Medulla oblongata (tissue), 1 donor: ENCODE data around the gene FTO.

Experiments
- DNase-seq: peaks from one replicate; pipeline ENCODE4 v3.0.0-alpha.2; 2015; ENCODE audit errors: extremely low spot score

Gene FTO

DNA sequence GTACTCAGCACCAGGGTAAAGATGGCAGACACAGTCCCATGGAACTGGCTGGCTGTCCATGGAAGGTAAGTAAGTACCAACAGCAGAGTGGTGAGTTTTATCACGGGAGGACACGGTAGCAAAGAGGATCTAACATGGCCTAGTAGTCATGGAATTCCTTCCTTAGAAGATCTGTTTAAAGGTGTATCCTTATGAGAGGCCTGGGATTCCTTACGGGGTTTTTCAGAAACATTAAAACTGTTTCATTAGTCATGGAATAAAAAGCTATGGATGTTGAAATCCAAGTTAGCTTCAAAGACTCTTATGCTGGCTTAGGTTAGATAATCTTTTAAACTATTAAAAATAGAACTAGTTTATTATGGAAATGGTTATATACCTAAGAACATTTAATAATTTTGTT is 7.4 kb downstream of the FTO start:
- no peak for DNase-seq

DNA sequence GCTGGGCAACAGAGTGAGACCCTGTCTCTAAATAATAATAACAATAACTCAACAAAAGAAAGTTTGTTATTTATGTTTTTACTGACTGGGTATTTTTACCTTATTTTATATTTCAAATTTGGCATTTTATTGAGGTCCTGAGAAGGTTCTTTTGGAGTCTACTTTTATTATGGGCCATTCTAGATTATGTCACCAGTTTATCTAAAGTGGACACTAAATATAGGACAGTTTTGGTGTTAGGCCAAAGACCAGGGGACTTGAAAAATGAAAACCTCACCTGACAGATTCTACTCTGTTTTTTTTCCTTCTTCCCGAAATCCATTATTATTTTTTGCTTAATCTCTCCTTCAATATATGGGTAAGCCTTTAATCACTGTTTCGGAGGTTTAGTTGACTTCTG is 8.1 kb downstream of the FTO start:
- DNase-seq: no peak

- no peak for DNase-seq
Measured at GRCh38 chr16:53713403-53714204, 9.6 kb downstream of the FTO start.

DNA sequence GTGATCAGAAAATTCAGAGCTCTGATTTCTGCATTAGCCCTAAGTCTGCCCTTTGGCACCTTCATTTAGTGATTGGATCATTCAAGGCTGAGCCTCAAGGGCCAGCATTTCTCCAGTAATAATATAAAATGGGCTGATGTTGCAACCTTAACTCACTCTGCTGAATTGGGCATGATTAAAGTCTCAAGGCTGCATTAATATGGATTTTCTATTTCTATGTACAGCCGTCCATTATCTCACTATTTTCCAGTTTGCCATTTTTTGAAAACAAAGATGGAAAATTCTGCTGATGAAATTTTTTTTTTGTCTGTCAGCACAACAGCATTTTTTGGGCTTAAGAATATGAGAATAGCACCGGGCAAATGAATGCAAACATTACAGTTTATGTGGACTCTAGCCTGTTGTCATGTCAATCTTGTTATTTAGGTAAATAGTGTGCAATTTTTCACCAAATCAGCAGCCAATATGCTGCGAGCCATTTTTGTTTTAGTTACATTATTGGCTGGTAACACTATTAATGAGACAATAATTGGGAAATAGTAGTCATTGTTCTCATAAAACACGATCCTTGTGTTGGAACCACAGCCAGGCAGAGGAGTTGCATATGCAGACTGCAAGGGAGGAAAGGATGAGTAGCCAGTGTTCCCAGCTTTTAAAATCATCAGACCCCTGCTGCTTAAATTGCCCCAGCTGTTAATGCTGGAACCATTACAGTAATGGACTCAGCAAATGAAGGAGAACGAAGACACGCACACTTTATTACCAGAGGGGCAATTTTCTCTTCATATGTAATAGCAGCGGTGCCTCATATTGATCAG is 10.5 kb downstream of the FTO start:
- DNase-seq: no peak

DNA sequence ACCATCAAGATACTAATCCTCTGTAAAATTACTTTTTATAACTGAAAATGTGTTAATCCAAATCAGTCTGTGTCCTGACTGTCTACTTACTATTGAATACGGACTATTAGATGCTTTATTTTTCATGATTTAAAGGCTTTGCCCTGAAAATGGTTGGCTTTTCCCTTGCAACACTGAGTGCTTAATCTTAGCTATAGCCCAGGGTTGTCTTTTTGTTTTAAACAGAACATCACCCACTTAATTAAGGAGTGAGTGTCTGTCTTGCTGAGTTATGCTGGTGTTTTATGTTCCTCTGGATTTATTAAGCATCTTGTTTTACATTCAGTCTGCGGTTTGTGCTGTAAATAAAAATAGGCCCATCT is 11.0 kb downstream of the FTO start:
- DNase-seq: no peak

DNA sequence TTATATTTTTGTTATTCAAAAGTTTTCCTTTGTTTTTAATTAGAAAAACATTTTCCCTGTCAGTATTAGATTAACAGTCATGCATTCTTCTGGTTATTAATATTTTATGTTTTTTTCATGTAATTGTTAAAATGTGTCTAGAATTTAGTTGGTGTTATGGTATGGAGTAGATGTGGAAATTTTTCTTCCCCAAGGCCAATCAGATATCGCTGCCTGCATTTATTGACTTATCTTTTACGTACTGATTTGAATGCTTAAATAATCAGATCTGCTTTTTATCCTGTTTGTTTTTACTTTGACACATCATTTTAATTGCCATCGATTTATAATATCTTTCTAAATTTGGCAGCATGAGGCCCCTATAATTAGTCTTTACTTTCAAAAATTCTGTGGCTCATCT is 13.6 kb downstream of the FTO start:
- no peak for DNase-seq

GRCh38 chr16:53721017-53721416 is 17.1 kb downstream of the FTO start:
- DNase-seq: no peak

- no peak for DNase-seq
Measured at GRCh38 chr16:53726625-53727024, 22.7 kb downstream of the FTO start.

DNA sequence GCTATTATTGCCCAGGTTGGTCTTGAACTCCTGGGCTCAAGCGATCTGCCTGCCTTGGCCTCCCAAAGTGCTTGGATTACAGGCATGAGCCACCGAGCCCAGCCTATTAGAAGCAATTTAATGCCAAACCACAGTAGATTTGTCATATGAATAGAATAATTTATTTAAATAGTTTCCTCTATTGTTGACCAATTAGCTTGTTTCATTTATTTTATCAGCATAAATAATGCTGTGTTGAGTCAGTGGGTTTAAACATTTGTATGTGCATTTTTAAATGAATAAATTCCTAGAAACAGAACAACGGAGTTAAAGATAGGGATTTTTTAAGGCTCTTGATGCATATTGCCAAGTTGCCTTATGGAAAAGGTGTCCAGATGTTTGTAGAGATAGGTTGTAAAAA is 26.7 kb downstream of the FTO start:
- DNase-seq: no peak

DNA sequence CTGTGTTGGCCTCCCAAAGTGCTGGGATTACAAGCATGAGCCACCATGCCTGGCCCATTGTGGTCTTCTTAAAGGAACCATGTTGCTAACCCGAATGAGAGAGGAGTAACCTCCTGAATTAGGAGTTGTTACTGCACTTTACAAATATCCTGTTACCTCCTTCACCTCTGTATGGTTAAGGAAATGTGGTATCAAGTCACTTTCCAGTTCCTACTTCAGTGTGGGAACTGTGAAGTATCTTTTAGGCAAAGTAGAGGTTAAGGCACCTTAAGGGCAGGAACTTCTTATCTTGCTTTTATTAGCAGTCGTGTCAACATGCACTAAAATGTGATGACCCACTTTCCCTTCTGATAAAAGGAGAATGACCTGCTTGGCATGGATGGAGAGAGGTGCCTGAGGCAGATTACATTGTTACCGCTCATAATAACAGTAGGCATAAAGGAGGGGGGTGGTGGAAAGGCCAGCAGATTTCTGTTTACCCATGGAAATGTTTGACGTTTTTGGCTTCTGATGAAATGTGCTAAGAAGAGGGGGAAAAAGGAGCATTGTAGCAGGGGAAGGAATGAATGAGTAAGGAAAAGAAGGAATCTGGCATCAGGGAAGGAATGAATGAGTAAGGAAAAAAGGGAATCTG is 28.5 kb downstream of the FTO start:
- DNase-seq: no peak

DNA sequence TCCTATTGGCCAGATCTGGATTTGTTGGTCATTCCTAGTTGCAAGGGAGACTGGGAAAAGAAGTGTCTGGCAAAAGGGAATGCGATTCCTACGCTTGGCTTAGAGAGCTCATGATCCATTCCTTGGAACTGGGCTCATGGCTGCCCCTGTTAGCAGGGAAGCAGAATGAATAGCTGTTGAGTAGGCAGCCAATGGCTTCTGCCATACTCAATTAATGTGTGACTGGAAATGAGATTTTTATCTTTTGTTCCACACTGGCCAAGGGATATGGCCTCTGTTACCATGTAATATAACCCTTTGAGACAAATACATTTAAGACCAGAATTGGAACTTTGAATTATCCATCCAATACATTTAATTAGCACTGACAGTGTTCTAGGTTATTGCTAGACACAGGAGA is 31.0 kb downstream of the FTO start:
- DNase-seq: no peak

DNA sequence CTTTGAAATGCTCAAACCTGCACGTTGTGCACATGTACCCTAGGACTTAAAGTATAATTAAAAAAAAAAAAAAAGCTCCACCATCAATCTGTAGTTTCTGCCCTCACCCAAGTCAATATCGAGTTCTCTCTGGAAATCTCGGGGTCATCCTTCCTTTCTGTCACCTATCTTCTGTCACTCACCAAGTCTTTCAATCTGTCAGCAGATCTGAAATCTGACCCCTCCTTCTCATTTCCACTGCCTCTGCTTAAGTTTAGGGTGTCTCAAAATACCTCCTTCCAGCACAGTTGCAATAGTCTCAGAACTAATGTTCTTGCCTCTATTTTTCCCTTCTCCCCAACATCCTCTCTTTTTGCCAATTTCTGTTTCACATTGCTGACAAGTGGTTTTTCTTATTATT is 32.3 kb downstream of the FTO start:
- DNase-seq: no peak

DNA sequence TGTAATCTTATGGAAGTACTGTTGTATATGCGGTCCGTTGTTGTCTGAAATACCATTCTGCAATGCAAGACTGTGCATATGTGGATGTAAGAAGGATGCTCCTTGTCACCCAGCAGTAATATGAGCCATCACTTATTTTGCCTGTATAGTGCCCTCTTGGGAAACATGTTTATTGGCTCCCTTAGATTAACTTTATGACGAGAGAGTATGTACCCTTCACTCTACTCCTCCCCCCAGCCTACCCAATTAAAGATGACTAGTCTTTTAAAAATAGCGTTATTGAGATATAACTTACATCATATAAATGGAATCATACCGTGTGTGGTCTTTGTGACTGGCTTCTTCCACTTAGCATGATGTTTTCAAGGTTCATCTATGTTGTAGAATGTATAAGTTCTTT is 33.6 kb downstream of the FTO start:
- no peak for DNase-seq

DNA sequence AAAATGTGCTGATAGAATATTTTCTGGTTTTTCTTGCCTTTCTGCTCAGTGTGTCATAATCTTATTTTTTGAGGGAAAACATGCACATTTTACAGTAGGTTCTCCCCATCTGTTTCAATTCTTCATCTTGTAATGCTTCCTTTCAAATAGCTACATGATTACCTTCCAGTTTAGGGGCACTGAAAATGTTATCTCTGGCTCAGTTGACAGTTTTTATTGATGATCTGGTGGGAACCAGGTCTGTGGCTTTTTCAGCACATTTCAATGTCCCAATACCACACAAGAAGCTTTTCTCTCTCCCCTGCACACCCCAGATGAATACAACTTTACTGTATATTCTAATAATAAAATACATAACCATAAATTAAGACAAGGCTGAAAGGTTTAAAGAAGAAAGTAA is 36.5 kb downstream of the FTO start:
- DNase-seq: no peak

DNA sequence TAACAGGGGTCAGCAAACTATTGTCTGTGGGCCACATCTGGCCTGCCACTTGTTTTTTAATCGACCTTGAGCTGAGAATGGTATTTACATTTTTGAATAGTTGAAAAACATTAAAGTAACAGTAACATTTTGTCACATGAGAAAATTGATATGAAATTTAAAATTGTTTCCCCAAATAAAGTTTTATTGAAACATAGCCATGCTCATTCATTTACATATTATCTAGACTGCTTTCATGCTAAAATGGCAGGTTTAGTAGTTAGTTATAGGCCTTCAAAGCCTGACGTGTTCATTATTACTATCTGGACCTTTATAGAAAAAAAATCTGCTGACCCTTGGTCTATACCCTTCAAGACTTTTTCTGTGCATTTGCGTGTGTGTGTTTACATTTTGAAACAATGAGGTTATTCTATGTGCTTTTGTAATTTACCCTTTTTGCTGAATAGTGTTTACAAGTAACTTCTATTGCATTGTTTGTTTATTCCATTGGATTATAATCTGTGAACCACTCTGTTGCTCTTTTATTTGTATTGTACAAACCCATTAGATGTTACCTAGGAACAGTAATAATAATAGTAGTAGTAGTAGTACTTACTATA is 37.1 kb downstream of the FTO start:
- no peak for DNase-seq

DNA sequence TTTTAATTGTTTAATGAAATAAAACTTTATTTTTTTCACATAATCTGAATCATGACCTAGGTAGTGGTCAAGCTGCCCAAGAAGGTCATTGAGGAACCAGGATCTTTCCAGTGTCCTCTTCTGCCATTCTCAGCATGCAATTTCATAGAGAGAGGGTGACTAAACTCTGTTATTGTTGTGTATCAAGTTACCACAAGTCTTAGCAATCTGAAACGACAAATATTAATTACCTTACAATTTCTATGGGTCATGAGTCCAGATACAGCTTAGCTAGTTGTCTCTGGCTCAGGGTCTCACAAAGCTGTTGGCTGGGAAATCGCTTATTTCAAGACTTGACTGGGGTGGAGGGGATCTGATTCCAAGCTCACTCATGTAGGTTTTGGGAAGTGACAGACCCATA is 37.6 kb downstream of the FTO start:
- no peak for DNase-seq

- no peak for DNase-seq
Measured at GRCh38 chr16:53743149-53743566, 39.2 kb downstream of the FTO start.

GRCh38 chr16:53744449-53744848 is 40.5 kb downstream of the FTO start:
- no peak for DNase-seq

DNA sequence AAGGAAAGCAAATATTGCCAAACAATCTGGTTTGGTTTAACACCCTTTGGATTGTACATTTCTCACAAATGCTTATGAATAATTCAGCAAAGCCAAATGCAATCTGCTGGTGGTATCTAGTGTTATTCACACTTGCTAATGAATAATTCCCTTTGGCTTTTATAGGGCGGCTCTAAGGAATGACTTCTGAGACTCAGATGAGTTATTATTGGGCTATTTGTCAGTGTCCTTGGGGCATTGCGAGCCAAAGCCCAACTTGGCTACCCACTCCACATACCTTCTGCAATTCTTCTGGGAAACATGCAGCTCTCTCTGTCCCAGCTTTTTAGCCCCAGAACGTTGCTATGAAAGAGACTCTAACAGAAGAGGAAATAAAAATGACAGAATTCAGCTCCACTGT is 41.1 kb downstream of the FTO start:
- no peak for DNase-seq

DNA sequence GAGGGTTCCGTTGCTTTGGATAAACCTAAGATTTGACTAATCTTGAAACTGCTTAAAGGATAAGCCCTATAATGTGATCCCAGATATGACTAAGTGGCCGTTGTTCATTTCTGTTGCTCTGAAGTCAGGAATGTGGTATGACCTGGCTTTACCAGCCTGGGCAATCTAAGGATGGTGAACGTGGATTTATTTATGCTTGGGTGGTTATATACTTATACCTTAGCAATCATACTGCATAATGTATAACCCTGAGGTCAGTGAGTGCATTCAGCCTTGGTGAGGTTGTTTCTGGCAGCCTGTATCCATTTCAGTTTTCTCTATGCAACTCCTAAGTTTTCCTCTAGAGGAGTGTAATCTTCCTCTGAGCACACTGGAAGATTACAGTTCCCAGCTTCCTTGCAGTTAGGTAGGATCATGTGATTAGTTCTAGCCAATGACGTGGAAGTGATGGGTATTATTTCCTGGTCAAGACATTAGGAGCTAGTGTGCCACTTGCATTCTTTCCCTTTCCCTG is 41.9 kb downstream of the FTO start:
- no peak for DNase-seq

GRCh38 chr16:53752560-53752959 is 48.6 kb downstream of the FTO start:
- no peak for DNase-seq

DNA sequence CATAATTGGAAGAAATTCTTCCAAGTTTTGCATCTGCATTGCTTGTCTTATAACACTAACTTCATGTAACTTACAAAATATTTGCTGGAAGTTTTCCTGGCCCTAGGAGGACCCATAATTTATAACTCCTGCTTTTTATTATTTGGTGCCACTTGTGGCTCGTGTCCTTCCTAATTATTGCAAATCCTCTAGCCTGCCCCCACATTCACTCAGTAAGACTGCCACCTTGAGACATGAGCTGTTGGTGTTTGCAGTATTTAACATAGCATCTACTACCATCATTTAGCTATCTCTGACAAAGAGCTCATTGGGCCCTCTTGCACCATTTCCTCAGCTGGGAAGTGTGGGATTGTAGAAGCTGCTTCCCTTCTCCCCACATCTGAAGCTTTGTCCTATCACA is 49.5 kb downstream of the FTO start:
- no peak for DNase-seq
